Urinary bladder (tissue), 4 donors: ENCODE measurements around the gene CENPA. TPM values are rescaled to one million over a fixed set of nuclear protein-coding genes. Genes with fewer than 3 reads are reported as not detected.
"Not testable (repeated sequence)": the region's sequence is repeated elsewhere in the genome, so short reads cannot be mapped to it uniquely, and the experiment has no call there.

ENCODE experiments used
- DNase-seq: peaks from one replicate; pipeline ENCODE4 v3.0.0-alpha.2; 2015; ENCODE audit errors: extremely low spot score
- H3K27ac ChIP-seq: one replicate; pipeline ENCODE4 v1.5.1; 2013; ENCODE audit warnings: low read depth, mild to moderate bottlenecking, moderate library complexity
- H3K36me3 ChIP-seq: one replicate; pipeline ENCODE4 v1.6.1; 2013; ENCODE audit warnings: mild to moderate bottlenecking, moderate library complexity; ENCODE audit not compliant: insufficient read depth
- H3K4me1 ChIP-seq: one replicate; pipeline ENCODE4 v1.6.1; 2013; ENCODE audit warnings: mild to moderate bottlenecking, moderate library complexity; ENCODE audit not compliant: insufficient read depth
- H3K4me3 ChIP-seq: one replicate; pipeline ENCODE4 v1.5.1; 2013; ENCODE audit warnings: low read depth, low read length
- WGBS: extraction: QIAGEN DNeasy Blood & Tissue Kit; methylation state at CpG from one replicate; pipeline ENCODE4 v1.1.7; 2013; 5-methylcytosine and 5-hydroxymethylcytosine counted together
- polyA plus RNA-seq: library from polyadenylated mRNA; stranded (reverse); fragments of 200-250 nt; gene quantifications from one replicate; pipeline ENCODE4 v1.2.3, GENCODE V29; 2013
- total RNA-seq: library from RNA; depleted of rRNA; stranded (reverse); fragments of >200 nt; gene quantifications from one replicate; pipeline ENCODE4 v1.2.3, GENCODE V29; 2014
- donor health status: healthy with polysubstance abuse.
- donor health status: healthy.

CENPA gene
- total and polyA plus RNA-seq, 2 donors = 0.53 to 6.1 TPM

- H3K27ac ChIP-seq, DNase-seq, H3K4me1 ChIP-seq, H3K4me3 ChIP-seq, H3K36me3 ChIP-seq: not testable (repeated sequence)
- WGBS = 93% methylated on average over 52 of the region's 52 CpGs
Measured at GRCh38 chr2:26814072-26814765, 28.4 kb downstream of the CENPA start.

GRCh38 chr2:26816893-26817292 is 31.0 kb downstream of the CENPA start:
- 49% methylated on average over 3 of the region's 3 CpGs for WGBS
- Histone ChIP-seq H3K4me3 (no peak overlapping the region), H3K4me1 (no peaks in the 10 kb centered on the region), H3K36me3 (no peaks in the 10 kb centered on the region), H3K27ac (no peak overlapping the region)
- no peak for DNase-seq

DNA sequence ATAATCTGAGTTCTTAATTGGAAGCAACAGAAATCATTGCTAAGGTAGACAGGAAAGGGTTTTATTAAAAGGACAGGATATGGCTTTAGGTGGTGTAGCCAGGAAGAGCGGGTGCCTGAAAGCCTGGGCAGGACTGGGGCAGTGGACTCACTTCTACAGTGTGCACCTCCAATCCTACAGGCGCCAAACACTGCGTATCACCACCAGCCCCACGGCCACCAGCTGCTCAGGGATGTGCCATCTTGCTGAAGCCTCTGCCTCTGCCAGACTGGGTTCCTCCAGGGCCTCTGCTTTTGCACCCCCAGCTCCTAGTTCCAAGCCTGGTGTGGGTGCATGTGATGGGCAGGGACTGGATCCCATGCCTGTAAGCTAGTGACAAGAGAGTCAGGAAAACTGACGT is 32.4 kb downstream of the CENPA start:
- whole genome bisulfite sequencing = 78% methylated on average over 5 of the region's 5 CpGs
- H3K4me3 ChIP-seq = no peak overlapping the region
- H3K4me1 ChIP-seq = no peaks in the 10 kb centered on the region
- H3K27ac ChIP-seq = no peak overlapping the region
- DNase-seq = no peak
- no peaks in the 10 kb centered on the region for H3K36me3 ChIP-seq

DNA sequence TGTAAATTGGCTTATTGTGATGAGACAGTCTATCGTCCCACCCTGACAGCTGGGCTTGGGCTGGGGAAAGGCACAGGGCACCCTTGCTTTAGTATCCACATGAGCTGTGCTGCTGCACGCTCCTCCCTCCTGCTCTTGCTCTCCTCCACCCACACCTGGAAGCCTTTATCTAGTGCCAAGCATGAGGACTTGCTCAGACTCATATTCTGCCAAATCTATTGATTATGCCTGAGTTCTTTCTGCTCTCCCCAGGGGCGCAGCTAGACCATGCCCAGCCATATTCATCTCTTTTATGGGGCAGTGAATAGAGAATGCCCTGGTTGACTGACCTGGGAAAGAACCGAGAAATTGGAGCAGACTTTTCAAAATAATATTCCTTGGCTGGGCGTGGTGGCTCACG is 33.1 kb downstream of the CENPA start:
- Histone ChIP-seq H3K27ac (no peak overlapping the region), H3K36me3 (no peaks in the 10 kb centered on the region), H3K4me3 (no peak overlapping the region), H3K4me1 (no peaks in the 10 kb centered on the region)
- DNase-seq = no peak
- WGBS = 76% methylated on average over 6 of the region's 6 CpGs

DNA sequence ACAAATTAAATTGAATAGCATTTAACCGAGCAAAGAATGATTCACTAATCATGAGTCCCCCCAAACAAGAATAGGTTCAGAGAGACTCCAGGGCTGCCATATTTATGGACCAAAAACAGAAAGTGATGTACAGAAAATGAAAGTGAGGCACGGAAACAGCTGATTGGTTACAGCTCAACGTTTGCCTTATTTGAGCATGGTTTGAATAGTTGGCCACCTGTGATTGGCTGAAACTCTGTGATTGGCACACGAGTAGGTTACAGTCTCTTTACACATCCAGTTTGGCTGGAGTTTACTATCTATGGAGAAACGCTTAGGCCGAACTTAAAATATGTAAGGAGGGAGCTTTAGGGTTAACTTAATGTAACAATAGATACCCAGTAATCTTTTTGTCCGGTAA is 35.1 kb downstream of the CENPA start:
- no peaks in the 10 kb centered on the region for H3K36me3 ChIP-seq
- no peak for DNase-seq
- WGBS = 83% methylated on average over 7 of the region's 7 CpGs
- no peak overlapping the region for H3K4me3 ChIP-seq
- no peak overlapping the region for H3K27ac ChIP-seq
- H3K4me1 ChIP-seq = no peaks in the 10 kb centered on the region

- Histone ChIP-seq H3K4me1 (no peaks in the 10 kb centered on the region), H3K4me3 (no peak overlapping the region), H3K36me3 (no peaks in the 10 kb centered on the region), H3K27ac (no peak overlapping the region)
- WGBS = 69% methylated on average over 6 of the region's 6 CpGs
- no peak for DNase-seq
Measured at GRCh38 chr2:26822877-26823276, 37.0 kb downstream of the CENPA start.

DNA sequence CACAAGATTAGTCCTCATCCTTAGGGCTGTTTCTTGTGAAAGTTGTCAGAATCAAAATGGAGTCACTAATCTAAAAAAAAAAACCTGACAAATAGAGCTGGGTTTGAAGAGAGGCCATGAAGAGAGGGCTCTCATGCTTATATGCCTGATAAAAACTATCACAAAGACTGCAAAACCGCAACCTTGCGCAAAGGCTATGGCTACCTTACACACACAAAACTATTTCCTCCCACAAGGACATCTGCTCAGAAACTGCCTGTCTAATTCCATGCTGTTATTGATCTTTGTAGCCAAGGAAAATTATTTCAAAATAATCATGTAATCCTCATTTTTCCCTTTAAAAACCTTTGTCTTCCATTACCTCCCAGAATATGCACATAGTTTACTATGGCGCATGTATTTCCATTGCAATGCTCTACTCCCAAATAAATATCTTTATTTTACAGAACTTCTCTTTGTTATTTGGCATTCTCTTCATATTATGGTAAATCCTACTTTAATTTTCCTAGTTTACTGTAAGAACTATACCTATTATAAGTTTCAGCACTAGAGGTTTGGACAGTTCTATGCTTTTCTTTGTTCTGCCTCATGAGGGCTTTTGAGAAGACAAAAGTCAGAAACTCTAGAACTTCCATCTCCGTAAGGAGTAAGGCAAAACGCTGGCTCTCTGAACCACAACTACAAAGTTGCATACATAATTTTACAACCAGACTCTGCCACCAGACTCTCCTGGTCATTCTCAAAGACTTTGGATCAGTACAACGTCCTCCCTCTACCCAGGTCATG is 52.5 kb downstream of the CENPA start:
- H3K4me1 ChIP-seq = no peaks in the 10 kb centered on the region
- no peak overlapping the region for H3K4me3 ChIP-seq
- H3K36me3 ChIP-seq = no peaks in the 10 kb centered on the region
- no peak for DNase-seq
- WGBS = 51% methylated on average over 6 of the region's 6 CpGs
- H3K27ac ChIP-seq = no peak overlapping the region

DNA sequence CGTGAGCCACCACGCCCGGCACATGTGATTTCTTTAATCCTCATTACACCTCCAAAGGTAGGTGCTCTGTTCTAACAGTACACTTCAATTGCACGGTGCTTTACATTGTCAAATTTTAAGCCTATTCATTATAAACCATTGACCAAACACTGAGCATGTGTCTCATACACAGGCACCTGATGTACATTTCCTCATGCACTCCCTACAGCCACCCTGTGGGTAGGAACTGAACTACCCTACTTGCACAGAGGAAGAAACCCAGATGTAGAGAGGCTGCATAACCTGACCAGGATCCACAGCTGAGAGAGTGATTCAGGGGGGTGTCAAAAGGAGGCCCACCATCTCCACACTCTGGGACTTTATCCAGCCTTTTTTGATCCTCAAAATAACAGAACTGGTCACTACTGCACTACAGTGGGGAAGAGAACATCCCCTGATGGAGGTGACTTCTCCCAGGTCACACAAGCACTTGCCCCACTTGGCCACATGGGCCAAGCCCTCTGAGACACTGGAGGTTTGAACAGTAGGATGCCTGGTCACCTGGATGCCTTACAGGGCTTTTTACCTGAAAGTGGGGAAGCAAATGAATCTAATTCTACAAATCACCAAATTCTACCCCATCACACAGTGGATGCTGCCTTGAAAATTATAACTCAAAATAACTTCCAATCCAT is 55.2 kb downstream of the CENPA start:
- Histone ChIP-seq H3K36me3 (no peaks in the 10 kb centered on the region), H3K4me3 (no peak overlapping the region), H3K4me1 (no peaks in the 10 kb centered on the region), H3K27ac (no peak overlapping the region)
- DNase-seq = no peak
- 77% methylated on average over 4 of the region's 4 CpGs for WGBS

- DNase-seq = no peak
- 40% methylated on average over 4 of the region's 4 CpGs for WGBS
- no peak overlapping the region for H3K27ac ChIP-seq
- H3K4me3 ChIP-seq = no peak overlapping the region
- H3K4me1 ChIP-seq = no peaks in the 10 kb centered on the region
- no peaks in the 10 kb centered on the region for H3K36me3 ChIP-seq
Measured at GRCh38 chr2:26843041-26843440, 57.2 kb downstream of the CENPA start.

Other genes with a start within 250 kb of the CENPA start
- not detected for gene CIB4, start 144.7 kb upstream of the CENPA start, total RNA-seq
- not detected for gene CIB4, start 144.7 kb upstream of the CENPA start, polyA plus RNA-seq
- 4.7 TPM for gene KCNK3, start 93.3 kb upstream of the CENPA start, total RNA-seq
- gene KCNK3, start 93.3 kb upstream of the CENPA start, polyA plus RNA-seq = 11.4 TPM
- 12.4 TPM for gene SLC35F6, start 21.8 kb upstream of the CENPA start, total RNA-seq
- gene SLC35F6, start 21.8 kb upstream of the CENPA start, polyA plus RNA-seq = 18.8 TPM
- gene DPYSL5, start 62.1 kb downstream of the CENPA start, total RNA-seq = 1.2 TPM
- 0.43 TPM for gene DPYSL5, start 62.1 kb downstream of the CENPA start, polyA plus RNA-seq
- 3.2 TPM for gene MAPRE3, start 184.6 kb downstream of the CENPA start, total RNA-seq
- gene MAPRE3, start 184.6 kb downstream of the CENPA start, polyA plus RNA-seq = 24.4 TPM
- 54.4 TPM for gene TMEM214, start 246.9 kb downstream of the CENPA start, total RNA-seq
- gene TMEM214, start 246.9 kb downstream of the CENPA start, polyA plus RNA-seq = 49.8 TPM